Measurements from ENCODE around the gene PAOX.

Gene PAOX

GRCh38 chr10:133350283-133350949, 28.6 kb upstream of the PAOX start:
- no peak for DNase-seq (ENCODE audit: low read depth)

DNA sequence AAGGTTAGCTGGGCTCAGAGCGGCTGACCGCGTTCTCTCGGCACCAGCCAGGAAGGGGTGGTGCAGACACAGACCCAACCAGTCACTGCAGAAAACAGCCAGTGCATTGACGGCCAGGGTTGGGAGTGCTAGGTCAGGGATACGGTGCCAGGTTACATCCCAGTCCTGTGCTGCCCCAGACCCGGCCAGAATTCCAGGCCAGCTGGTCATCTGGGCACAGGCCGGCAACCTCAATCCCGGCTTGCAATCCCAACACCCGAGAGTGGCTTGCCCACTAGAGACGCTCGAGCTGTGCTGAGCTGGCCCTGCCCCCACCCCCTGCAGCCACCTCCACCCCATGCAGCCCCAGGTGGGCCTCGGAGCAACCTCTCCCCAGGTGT, 28.1 kb upstream of the PAOX start:
- no peak for DNase-seq (ENCODE audit: low read depth)

DNA sequence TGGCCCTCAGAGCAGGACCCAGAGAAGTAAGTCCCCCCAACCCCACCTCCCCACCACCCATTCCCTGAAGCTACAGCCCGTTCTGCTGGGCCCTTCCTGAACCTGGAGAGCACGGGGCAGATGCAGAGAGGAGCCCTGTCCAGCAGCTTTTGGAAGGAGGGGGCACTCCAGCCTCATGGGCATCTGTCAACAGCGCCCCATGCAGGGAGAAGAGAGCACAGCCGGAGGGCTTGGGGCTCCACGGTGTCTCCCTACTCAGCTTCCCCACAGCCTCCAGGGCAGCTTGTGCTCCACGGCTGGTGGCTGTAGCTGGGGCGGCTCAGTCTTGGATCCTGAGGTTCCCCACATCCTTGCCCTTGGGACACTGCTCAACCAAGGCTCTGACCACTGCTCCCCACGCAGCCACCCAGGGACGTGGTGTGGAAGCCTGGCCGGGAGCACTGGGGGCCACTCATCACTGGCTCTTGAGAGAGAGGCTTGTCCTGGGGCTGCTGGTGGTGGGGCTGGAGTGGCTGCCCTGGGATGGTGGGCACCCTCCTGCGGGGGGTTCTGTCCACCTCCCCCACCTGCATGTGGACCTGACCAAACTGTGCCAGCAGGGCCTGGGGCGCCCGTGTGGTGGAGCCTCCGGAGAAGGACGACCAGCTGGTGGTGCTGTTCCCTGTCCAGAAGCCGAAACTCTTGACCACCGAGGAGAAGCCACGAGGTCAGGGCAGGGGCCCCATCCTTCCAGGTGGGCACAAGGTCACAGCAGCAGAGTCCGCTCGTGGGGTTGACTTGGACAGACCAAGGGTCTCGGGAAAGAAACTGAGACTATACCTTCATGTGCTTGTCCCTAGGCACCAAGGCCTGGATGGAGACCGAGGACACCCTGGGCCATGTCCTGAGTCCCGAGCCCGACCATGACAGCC, 27.4 kb upstream of the PAOX start:
- no peak for DNase-seq (ENCODE audit: low read depth)

DNA sequence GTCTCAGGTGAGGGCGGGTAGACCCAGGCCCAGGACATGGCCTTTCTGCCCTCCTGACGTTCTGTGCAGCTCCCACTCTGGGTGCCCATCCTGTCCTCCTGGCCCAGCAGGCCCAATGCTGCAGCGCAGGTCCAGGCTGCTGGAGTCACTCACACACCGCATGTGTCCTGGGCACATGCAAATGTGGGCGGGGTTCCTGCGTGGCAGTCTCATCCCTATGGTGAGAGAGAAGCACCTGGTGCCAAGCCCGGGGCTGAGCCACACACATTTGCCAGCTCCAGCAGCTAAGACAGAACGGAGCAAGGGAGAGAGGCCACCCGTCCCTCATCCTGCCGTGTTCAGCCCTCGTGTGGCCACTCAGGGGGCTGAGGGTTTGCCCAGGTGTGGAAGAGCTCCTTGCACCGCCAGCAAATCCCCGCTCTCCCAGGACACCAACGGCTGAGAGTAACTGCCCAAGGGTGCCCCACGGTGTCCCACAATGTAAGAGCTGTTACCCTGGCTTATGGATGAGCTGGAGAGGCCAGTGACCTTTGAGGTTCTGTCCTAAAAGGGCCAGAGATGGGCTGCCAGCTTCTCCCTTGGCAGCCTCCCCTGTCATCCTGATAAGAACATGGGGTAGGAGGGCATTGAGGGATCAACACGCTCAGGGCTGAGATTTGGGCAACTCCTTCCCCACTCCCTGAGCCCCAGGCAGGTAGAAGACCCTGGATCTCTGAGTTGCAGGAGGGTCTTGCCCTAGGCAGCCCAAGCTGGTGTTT, 25.7 kb upstream of the PAOX start:
- no peak for DNase-seq (ENCODE audit: low read depth)

DNA sequence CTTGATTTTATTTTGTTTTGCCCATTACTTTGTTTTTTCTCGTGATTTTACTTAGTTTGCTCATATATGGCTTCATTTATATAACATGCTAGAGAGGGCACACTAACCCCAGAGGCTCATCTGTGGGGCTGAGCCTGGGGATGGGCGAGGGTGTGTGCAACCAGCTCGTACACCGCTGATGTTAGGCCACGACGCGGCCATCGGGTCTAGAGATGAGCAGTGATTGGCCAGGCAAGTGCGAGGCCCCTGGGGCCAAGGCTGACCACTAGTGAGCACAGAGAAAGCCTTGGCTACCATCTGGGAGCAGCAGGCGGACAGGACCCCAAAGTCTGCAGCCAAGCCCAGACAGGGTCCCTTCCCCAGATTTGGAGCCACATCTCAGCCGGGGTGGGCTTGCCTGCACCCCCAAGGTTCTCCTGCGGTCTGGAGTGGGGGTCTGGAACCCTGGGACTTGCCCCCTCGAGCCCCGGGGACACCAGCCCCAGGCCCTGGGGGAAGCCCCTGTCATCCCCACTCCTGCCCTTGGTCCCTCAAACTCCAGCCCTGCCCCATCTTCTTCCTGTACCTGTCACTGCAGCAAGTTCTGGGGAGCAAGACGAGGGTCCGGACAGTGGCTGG, 25.0 kb upstream of the PAOX start:
- no peak for DNase-seq (ENCODE audit: low read depth)

DNA sequence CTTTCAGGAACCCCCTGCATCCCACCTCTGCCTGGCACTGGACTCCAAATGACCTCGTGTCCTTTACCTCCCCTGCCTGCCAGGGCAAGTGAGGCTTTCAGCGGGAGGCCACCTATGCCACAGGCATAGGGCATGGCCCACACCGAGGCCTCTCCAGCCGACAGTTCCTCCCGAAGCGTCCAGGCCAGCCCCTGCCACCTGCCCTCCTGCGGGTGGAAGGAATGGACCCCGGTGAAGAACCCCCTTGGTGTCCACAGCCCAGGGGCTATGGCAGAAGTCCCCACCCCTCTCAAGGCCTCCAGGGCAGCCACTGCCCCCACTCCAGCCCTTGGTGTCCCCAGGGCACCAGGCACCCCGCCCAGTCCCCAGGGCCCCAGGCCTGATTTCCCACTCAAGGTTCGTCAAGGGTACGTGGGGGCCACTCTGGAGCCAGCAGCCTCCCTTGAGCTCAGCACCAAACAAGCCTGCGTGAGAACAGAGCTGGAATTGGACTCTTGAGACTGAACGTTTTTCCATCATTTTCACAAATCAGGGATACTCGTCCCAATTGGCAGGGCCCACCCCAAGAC, 24.3 kb upstream of the PAOX start:
- DNase-seq (ENCODE audit: low read depth), result no peak

DNA sequence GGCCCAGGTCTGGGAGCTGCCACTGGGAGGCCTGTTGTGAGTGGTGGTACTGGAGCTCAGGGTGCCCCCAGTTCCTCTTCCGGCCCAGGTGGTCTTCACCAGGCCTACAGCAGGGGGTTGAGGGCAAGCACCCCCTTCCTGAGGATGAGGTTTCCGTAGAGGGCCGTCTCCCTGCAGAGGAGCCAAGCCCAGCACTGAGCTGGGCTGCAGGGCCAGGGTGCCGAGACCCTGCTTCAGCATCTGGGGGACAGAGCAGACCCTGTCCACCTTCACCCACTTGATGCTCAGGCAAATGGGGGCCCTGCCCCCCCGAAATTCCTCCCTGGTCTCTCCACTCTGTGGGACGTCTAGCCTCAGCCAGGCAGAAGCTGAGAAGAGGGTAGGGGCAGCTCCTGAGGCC, 23.8 kb upstream of the PAOX start:
- DNase-seq (ENCODE audit: low read depth), result no peak

- DNase-seq (ENCODE audit: low read depth), result no peak
Observed at GRCh38 chr10:133355991-133356390, 23.1 kb upstream of the PAOX start.

DNA sequence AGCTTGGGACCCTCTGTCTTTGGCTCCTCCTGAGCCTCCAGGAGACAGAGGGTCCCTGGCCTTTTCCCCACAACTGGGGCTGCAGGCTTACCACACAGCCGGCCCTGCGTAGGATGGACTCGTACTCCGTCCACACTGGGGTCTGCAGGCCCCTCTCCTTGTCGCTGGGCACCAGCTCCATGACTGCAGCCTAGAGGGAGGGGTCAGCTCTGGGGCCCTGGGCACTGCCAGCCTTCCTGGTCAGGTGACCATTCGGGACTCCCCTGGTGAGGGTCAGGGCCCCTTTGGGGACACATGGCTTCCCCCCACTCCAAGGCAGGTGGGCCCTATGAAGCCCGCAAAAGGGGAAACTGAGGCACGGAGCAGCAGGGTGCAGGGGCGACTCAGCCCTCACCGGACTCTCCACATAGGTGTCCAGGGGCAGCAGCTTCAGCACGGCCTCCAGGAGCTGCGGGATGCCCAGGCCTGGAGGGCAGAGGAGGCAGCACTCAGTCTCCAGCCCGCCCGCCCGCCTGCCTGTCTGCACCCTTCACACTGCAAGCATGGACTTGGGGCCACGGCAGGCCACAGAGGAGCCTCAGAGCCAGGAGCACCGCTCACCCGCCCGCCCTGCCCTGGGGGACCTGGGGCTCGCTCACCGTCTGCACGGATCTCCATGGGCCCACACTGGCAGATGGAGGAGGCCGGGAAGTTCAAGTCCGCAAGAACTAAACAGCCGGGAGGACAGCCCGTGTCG, 22.3 kb upstream of the PAOX start:
- DNase-seq (ENCODE audit: low read depth), result no peak

GRCh38 chr10:133357285-133358161, 21.5 kb upstream of the PAOX start, which contains the start of gene FUOM:
FUOM (minus strand) TSS chr10:133358019; CDS start chr10:133358007, 12 bp downstream.
- DNase-seq (ENCODE audit: low read depth), result peak; percentile 69

GRCh38 chr10:133358162-133358924, 20.7 kb upstream of the PAOX start:
- no peak for DNase-seq (ENCODE audit: low read depth)

DNA sequence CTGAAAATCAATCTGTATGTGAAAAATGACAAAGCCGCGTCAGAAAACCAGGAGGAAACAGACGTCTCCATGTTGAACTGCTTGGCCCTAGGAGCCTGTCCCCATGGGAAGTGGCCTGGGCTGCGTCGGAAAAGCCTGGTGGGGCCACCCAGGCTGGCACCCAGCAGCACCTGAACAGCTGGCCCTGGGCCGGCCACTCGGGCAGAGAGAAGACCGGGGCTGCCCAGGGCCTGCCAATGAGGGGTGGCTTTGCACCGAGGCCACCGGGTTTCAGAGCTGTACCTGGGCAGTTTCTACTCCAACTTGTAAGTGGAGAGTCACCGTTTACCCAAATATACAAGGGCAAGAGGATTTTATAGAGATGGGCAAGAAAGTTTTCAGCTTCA, 20.1 kb upstream of the PAOX start:
- DNase-seq (ENCODE audit: low read depth), result no peak

DNA sequence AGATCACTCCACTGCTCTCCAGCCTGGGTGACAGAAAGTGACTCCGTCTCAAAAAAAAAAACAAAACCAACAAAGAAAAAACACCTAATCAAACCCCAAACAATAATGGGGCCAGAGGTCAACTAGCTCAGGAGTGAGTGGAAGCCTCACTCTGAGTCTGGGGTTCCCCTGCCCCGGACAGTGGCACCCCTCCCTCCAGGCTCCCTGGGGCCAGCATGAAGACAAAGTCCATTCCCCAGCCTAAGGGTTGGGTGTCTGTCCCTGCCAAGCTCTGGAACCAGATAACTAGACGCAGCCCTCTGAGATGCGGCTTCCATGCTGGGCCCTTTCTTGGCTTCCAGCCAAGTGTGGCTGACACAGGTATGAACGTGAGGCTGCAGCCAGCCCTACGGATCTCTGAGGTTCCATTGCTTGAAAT, 19.5 kb upstream of the PAOX start:
- no peak for DNase-seq (ENCODE audit: low read depth)

DNA sequence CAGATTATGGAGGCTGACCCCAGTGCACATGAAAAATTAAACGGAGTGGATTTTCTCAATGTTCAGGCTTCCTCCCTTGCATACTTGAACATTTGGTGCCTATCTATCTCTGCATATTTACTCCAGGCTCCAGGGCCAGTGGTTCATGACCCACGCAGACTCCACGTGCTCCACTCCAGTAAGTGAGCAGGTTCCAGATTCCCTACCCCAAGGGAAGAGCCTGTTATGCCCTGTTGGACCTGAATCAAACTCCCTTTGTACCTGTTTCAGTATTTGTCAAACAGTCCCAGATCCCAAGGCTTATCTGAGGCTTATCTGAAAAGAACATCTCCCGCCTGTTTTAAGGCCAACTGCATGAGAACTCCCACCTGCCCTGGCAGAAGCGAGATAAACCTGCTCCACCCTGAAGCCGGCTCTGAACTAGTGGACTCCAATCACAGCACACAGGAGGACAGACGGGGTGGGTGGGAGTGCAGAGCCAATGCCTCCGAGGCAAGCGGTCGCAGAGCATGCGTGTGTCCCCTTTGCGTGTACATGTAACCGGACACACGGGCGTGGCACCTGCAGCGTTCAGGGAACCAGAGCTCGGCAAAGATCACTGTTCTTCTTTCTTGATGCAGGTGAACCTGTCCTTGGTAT, 19.0 kb upstream of the PAOX start:
- no peak for DNase-seq (ENCODE audit: low read depth)

GRCh38 chr10:133361227-133361626, 17.8 kb upstream of the PAOX start:
- DNase-seq (ENCODE audit: low read depth), result no peak

DNA sequence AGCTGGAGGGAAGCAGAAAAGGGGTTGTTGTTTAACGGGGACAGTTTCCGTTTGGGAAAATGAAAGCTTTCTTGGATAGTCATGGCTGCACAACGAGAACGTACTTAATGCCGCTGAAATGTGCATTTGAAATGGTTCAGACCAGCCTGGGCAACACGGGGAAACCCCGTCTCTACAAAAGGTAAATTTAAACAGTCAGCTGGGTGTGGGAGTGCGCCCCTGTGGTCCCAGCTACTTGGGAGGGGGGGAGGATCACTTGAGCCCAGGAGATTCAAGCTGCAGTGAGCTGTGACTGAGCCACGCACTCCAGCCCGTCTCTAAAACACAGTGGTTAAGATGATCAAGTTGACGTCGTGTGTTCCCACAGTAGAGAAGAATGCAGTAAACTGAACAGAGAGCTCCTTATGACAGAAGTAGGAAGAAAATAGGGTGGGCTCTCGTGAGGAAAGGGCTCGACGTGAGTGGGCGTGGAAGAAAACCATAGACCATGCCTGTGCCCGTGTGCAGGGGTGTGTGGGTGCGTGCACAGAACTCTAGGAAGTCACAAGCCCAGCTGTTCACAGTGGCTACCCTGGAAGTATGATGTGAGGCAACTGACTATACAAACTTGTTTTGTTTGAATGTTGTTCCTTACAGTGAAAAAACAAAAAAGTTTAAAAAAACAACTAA, 17.2 kb upstream of the PAOX start:
- DNase-seq (ENCODE audit: low read depth), result no peak

DNA sequence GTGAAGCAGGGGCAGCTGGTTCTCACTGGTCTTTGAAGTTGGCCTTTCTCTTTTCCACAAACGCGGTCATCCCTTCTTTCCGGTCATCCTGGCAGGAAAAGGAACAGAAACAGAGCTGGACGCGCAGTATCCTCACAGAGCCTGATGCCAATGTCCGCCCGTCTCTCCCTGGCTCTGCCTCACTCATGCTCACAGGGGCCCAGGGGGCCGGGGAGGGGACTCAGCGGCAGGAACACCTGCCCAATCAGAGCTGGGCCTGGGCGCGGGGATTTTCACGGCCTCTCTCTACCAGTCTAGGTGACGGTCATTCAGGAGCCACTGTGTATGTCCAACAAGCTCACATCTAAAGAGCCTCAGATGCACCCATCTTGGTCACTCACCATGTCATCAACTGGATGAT, 16.2 kb upstream of the PAOX start:
- DNase-seq (ENCODE audit: low read depth), result no peak

DNA sequence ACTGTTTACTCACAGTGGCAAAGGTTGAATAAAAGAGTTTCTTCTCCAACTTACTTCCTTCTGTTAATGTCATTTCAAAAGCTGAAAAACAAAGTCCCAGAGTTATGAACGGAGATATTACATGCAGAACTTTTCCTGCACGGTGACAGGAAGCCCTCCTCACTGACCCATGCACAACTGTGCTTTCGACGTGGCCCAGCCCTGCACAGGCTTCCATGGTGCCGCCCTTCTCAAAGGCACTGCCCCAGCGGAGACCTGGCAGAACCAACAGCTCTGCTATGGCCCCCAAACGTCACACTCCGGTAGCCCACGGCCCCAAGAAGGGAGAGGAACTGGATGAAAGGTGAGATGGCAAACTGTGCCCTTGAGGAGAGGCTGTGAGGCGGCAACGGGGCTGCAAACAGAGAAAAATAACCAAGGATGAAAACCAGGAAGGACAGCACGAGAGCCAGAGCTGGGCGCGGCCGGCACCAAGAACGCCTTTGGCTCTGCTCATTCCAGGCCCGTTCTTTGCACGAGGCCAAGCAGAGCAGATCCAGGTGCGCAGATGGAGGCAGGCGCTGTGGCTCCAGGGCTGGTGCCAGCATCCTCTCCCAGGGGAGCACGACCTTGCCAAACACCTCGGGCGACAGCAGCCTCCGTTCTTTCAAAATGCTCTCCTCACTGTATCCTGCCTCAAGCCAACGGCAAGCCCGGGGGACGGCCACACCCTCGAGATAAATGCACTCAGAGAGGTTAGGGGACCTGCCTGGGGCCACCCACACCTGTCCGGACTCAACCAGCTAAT, 14.2 kb upstream of the PAOX start:
- no peak for DNase-seq (ENCODE audit: low read depth)

Measured in EH (cell line).